ENCODE results near the gene JAKMIP1.

DNA sequence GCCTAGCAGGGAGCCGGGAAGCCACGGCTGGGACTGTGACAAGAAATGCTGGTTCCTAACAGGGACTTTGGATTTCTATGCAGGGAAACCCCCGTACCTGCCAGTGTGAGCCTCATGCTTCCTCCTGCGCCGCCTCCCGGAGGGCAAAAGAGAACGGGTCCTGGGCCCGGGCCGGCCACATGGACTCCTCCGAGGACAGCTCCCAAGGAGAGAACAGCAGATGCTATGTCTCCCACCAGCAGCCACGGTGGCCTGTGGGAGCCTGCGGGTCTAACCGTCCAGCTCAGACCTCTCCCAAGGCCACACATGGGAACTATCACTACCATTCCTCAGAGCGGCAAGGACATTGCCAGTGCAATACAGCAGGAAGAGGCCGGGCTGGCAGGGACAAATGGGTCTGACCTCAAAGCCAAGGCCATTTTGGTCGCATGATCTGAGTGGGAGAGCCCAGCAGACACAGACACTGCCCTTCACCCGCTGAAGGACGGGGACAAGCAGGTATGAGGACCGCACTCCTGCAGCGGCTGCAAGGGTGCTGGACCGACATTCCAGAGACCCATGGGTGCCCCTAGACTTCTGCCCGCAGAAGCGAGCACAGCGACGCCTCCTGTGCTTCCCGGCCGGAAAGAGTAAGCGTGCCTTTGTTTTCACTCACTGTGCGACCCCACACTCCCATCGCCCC, 177.6 kb downstream of the JAKMIP1 start:
- TF ChIP-seq POLR2AphosphoS5 (IDR thresholded peaks at IDR 0.05; ENCODE audit: low read depth, low read length) (no peak), TAF1 (IDR thresholded peaks at IDR 0.05; ENCODE audit: low read depth, low read length) (no peak), POLR2A (IDR thresholded peaks at IDR 0.05; ENCODE audit: low read depth, low read length) (no peak), SPI1 (IDR thresholded peaks at IDR 0.05; ENCODE audit: low read depth, low read length) (no peak)
